Measurements from ENCODE around the gene ARL3. TPM values are rescaled to one million over a fixed set of nuclear protein-coding genes. Genes with fewer than 3 reads are reported as not detected.

Gene ARL3
- total and polyA plus RNA-seq, 2 of the 4 experiments (the other 2 are of a cell fraction): 5.0 to 14.3 TPM

GRCh38 chr10:102704915-102705314 is 9.3 kb downstream of the ARL3 start:
- Histone ChIP-seq H3K4me1 (ENCODE audit: control insufficient read depth, insufficient read depth, low read length) (peaks cover 9% of the 10 kb centered on the region), H2BK15ac (ENCODE audit: low read depth, low read length) (peak overlapping the region; percentile 80; the same call in 2 of the 3 replicates), H4K91ac (ENCODE audit: insufficient read depth, low read depth, low read length) (peak overlapping the region; percentile 68), H3K23ac (ENCODE audit: low read depth, low read length) (peak overlapping the region; percentile 95), H2BK120ac (ENCODE audit: low read depth, low read length) (peak overlapping the region; percentile 81), H3K4me3 (ENCODE audit: insufficient read depth, low read depth, low read length) (no peak overlapping the region), H2BK20ac (ENCODE audit: low read depth, low read length) (peak overlapping the region; percentile 84; the same call in 1 of the 2 replicates), H3K27me3 (ENCODE audit: control insufficient read depth, insufficient read depth, low read length) (no peaks in the 10 kb centered on the region), H3K4ac (ENCODE audit: low read depth, low read length) (peak overlapping the region; percentile 89), H3K14ac (replicated peaks; ENCODE audit: low read depth, low read length) (peak overlapping the region; percentile 87), H3K79me1 (ENCODE audit: low read depth in 1 of 2, low read length in 2 of 2) (peaks cover 14 to 36% of the 10 kb centered on the region in 2 experiments; a peak in 3 of 4 replicates), H2AK5ac (ENCODE audit: low read depth, low read length) (peak overlapping the region; percentile 99), H4K5ac (ENCODE audit: low read depth, low read length) (no peak overlapping the region; the same call in 1 of the 2 replicates), H3K27ac (ENCODE audit: insufficient read depth, low read length) (no peak overlapping the region; the same call in 1 of the 2 replicates), H3K18ac (ENCODE audit: low read depth, low read length) (peak overlapping the region; percentile 76; the same call in 1 of the 2 replicates), H4K8ac (ENCODE audit: low read depth in 2 of 2, low read length in 2 of 2) (peak overlapping the region; percentile 18 to 81; a peak in 2 of 4 replicates), H2BK5ac (ENCODE audit: low read depth, low read length, poor library complexity, severe bottlenecking) (peak overlapping the region; percentile 83), H3K4me2 (ENCODE audit: low read depth, low read length) (peak overlapping the region; percentile 66; the same call in 1 of the 2 replicates), H3K36me3 (ENCODE audit: control insufficient read depth, insufficient read depth, low read length) (0 out of 2 replicates have a peak, but pooled peaks cover 1% of the 10 kb centered on the region), H3K9ac (ENCODE audit: low read depth, low read length) (no peak overlapping the region; the same call in 1 of the 2 replicates), H3K9me3 (ENCODE audit: control insufficient read depth, insufficient read depth, low read length) (no peaks in the 10 kb centered on the region), H2AK9ac (replicated peaks; ENCODE audit: low read depth, low read length, poor library complexity) (peak overlapping the region; percentile 91), H2AFZ (replicated peaks; ENCODE audit: low read length, poor library complexity) (peak overlapping the region; percentile 75), H4K20me1 (ENCODE audit: insufficient read depth, low read length) (peaks cover under 1% of the 10 kb centered on the region; the same call in 1 of the 2 replicates), H3K9me1 (ENCODE audit: insufficient read depth, low read length) (peaks cover 7% of the 10 kb centered on the region), H3K56ac (ENCODE audit: extremely low read depth, insufficient read depth, low read length) (no peak overlapping the region; the same call in 1 of the 2 replicates)
- TF ChIP-seq SMC3 (IDR thresholded peaks at IDR 0.05; ENCODE audit: low read depth, low read length) (no peak), CHD1 (IDR thresholded peaks at IDR 0.05; ENCODE audit: low read depth, low read length) (no peak), POLR2A (IDR thresholded peaks at IDR 0.05; ENCODE audit: low read depth, low read length) (no peak)
- TF ChIP-seq, protein P1, sequence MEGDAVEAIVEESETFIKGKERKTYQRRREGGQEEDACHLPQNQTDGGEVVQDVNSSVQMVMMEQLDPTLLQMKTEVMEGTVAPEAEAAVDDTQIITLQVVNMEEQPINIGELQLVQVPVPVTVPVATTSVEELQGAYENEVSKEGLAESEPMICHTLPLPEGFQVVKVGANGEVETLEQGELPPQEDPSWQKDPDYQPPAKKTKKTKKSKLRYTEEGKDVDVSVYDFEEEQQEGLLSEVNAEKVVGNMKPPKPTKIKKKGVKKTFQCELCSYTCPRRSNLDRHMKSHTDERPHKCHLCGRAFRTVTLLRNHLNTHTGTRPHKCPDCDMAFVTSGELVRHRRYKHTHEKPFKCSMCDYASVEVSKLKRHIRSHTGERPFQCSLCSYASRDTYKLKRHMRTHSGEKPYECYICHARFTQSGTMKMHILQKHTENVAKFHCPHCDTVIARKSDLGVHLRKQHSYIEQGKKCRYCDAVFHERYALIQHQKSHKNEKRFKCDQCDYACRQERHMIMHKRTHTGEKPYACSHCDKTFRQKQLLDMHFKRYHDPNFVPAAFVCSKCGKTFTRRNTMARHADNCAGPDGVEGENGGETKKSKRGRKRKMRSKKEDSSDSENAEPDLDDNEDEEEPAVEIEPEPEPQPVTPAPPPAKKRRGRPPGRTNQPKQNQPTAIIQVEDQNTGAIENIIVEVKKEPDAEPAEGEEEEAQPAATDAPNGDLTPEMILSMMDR (conservative IDR thresholded peaks at IDR 0.05; ENCODE audit: low read depth, low read length): no peak
- TF ChIP-seq, protein P2, sequence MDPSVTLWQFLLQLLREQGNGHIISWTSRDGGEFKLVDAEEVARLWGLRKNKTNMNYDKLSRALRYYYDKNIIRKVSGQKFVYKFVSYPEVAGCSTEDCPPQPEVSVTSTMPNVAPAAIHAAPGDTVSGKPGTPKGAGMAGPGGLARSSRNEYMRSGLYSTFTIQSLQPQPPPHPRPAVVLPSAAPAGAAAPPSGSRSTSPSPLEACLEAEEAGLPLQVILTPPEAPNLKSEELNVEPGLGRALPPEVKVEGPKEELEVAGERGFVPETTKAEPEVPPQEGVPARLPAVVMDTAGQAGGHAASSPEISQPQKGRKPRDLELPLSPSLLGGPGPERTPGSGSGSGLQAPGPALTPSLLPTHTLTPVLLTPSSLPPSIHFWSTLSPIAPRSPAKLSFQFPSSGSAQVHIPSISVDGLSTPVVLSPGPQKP (IDR thresholded peaks at IDR 0.05; ENCODE audit: borderline replicate concordance, low read depth, low read length): no peak
- no TSS peak for BruUV-seq (replicated peaks)
- ATAC-seq (ENCODE audit: low read depth) (peak; percentile 50), DNase-seq (peak; percentile 76)
- CTCF ChIA-PET: no interaction called here
- POLR2A ChIA-PET (ENCODE audit: unreplicated experiment): no interaction called here
- dilution Hi-C loops (cut with HindIII; ENCODE audit: low sequenced_read_pairs, unreplicated experiment) (no loop called here), in situ Hi-C loops (cut with MboI; ENCODE audit: low sequenced_read_pairs) (no loop called here), intact Hi-C loops (cut with micrococcal nuclease) (no loop called here)
- WGBS, 2 experiments (ENCODE audit: extremely low coverage in 2 of 2, insufficient read length in 1 of 2): 0% methylated on average over 1 of the region's 6 CpGs; no CpG with 5 or more reads in 1 of the 2 experiments

Measured in IMR-90 (cell line).